NCI-H187 treated with DMSO at 0.1 percent for 48 hours (cell line): ENCODE measurements around the gene DAPK1.

Experiments used
- DNase-seq: peaks from one replicate; lab custom pipeline; 2025; lab: John Stamatoyannopoulos, UW

The DAPK1 gene

DNA sequence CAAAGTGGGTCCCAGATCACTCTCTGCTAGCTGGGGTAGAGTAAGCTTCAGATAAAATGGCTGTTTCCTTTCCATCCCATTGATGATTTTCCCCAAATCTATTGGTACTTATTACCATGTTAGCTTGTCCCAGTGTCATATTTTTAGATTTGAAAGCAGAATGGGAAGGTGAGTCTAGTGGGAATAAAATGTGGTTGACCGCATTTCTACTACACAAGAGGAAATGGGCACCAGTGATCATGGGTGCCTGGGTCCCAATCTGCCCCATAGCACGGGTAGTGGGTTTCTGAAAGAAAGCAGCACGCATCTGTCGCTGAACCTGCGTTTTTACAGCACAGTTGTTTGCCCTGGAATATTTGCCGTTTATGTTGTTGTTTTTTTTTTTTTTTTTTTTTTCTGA is 20.1 kb downstream of the DAPK1 start:
- no peak for DNase-seq

DNA sequence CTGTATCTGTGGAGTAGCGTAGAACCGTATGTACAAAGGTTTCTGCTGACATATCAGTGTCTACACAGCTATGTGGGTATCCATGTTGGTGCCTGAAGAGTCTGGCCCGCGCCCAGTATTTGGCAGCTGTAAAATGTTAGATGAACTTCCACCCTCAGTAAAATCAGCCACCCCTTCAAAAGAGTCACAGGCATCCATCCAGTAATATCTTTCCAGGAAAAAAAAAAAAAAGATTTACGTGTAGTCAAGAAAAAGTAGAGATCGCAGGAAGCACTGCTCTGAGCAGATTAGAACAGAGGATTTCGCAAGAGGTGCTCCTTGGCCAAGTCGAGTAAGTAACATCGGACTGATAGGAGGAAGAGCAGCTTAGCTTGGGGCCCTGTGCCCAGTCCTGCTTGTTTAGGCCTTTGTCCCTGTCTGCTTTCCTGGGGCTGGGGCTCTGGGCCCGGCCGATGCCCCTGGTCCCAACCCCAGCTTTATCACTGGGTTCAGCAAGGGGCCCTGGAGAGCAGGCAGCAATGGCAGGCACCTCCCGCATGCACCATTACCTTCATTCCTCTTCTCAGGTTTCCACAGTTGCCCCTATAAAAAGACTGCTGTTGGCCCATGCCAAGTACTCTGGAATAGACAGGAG is 21.2 kb downstream of the DAPK1 start:
- DNase-seq, result no peak

DNA sequence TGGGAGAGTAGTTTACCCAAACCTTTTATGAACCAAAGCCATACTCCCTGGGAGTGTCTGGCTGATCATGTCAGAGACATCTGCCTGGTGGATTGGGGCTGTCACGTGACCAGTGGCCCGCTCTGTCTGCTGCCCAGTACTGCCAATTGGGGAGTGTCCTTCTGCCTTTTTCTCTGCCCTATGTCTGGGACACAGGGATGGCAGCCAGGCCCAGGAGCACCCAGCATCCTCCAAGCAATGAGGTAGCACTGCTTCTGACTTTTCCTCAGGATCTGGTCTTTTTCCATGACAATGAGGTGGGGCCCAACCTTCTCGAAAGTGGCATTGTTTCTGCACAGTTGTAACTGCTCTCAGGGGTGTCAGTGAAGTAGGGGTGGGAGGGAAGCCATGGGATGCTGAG is 21.8 kb downstream of the DAPK1 start:
- DNase-seq, result no peak

DNA sequence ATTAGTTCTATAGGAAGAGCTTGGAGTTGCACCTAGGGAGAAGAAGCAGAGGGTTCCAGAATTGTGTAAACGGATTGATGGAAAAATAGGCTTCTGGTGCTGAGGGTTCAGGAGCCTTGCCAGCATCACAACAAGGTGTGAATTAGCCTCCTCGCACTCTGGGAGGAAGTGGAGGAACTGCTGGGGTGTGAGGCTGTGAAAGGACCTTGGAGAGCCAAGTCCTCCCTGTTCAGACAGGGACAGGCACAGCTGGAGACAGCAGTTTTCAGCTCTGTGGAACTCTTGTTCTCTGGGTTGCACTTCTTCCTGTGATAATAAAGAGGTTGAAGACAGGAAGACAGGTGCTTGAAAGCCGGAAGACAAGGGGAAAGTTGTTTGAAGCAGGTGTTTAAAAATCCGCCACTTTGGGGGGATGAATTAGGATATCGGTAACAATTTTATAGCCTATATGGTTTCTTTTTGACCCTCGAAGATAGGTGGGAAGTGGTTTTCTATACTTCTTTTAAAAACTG is 22.6 kb downstream of the DAPK1 start:
- no peak for DNase-seq

DNA sequence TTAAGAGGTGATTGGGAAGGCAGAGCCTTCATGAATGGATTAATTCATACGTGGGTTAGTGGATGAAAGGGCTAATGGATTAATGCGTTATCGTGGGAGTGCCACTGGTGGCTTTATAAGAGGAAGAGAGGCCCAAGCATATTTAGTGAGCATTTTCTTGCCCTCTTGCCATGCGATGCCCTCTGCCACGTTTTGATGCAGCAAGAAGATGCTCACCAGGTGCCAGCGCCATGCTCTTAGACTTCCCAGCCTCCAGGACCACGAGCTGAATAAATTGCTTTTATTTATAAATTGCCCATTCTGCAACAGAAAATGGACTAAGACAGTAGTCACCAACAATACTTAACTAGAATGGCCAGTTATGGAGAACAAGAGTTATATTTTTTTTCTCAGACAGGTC is 24.2 kb downstream of the DAPK1 start:
- DNase-seq, result no peak

GRCh38 chr9:87524061-87524460 is 26.4 kb downstream of the DAPK1 start:
- no peak for DNase-seq

DNA sequence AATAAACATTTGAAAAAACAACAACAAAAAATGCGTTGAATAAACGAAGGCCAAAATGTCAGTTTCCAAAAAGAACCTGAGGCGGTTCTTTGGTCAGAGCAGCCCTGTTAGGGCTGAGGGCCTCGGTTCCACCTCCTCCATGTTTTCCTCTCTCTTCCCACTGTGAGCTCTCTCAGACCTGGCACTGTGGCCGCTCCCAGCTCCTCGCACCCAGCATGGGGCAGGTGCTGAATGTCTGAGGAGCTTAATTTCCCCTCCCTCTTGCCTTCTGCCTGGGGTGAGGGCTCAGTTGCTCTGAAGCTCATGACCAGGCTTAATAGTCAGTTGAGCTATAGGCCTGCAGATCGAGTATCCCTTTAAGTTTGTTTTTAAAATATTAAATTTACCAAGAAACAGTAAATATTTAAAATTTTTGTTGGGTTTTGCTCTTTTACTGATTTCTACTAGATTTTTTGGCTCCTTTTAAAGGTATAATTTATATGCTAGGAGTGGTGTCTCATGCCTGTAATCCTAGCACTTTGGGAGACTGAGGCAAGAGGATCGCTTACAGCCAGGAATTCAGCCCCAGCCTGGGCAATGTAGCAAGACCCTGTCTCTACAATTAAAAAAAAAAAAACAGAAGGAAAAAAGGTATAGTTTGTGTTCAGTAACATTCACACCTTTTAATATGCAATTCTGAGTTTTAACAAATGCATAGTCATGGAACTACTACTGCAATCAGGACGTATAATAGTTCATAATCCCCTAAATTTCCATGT is 28.1 kb downstream of the DAPK1 start:
- no peak for DNase-seq

- DNase-seq, result no peak
These were observed 29.7 kb downstream of the DAPK1 start for GRCh38 chr9:87527211-87527916.

DNA sequence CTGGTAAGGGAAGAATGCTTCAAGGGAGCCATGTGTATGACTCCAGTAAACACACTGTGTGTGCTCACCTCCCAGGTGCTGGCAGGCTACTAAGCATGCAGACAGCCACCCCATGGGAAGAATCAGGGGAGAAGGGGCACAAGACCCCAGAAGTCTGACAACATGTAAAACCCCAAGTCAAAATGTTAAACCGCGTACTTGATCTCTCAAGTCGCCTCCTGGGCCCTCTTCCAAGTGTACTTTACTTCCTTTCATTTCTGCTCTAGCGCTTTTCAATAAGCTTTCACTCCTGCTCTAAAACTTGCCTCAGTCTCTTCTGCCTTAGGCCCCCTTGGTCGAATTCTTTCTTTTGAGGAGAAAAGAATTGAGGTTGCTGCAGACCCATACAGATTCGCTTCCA is 31.3 kb downstream of the DAPK1 start:
- no peak for DNase-seq

GRCh38 chr9:87529671-87530070 is 32.0 kb downstream of the DAPK1 start:
- no peak for DNase-seq

DNA sequence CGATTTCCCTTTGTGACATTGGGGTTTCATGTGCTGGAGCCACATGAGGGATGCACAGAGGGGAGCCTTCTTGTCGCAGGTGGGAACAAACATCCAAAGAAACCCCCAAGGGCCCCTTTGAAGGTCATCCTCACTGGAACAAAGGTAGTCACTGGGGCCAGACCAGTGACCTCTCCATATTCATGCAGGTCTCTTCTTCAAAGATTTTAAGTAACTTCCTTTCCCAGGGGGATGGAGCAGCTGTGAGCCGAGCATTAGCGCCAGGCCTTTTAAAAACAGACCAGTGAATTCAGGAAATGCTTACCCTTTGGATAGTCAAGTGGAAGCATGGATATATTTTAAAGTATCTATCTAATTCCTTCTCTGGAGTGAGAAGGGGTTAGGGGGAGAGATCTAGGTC is 33.0 kb downstream of the DAPK1 start:
- no peak for DNase-seq

GRCh38 chr9:87531370-87532295 is 34.0 kb downstream of the DAPK1 start:
- no peak for DNase-seq

DNA sequence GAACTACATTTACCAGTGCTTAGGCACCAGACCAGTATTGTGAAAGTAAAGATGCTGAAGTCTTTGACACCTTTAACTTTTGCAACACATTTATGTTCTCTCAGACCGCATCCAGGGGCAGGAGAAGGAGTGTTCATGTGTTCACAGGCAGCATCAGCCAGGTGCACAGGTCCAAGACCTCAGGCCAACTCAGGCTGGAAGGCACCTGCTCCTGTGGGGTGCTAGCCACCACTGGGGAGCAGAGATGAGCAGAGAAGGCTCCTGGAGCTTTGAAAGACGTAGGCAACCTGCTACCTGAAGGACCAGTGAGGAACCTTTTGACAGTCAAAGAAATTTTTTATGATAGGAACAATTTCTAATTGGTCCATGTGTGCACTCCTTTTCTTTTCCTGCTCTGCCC is 35.6 kb downstream of the DAPK1 start:
- no peak for DNase-seq

- DNase-seq, result no peak
These were observed 36.4 kb downstream of the DAPK1 start for GRCh38 chr9:87534036-87534435.

GRCh38 chr9:87534957-87535356 is 37.3 kb downstream of the DAPK1 start:
- no peak for DNase-seq

DNA sequence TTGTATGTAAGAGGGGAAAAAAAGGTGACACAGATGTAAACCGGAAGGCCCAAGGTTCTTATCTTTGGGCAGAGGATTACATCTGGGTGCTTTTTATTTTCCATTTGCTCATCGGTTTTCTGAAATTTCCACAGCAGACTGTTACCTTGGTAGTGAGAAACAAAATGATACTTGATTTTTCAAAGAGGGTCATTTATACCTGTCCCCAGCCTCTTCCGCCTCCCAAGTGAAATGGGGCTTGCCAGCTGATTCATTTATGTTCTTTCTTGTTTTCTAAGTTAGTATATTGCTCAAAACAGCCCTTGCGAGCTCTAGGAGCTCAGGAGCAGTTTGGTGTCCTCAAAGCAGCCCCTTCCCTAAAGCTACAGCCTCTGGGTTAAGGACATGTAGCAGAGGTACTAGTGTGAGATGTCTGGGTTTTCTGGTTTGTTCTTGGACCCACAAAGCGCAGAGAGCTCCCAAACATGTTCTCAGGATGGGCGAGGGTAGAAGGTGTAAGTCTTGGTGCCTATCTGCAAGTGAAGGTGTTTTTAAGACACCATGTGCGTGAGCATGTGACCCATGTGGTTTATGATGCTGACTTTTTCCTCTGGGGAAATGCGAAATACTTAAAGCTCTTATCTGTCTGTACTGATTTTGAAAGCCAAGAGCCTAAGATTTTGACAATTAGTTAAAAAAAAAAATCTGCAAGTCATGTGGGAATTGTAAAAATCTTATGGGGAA is 38.3 kb downstream of the DAPK1 start:
- DNase-seq, result no peak

- no peak for DNase-seq
These were observed 40.0 kb downstream of the DAPK1 start for GRCh38 chr9:87537625-87538024.

- DNase-seq, result no peak
These were observed 42.9 kb downstream of the DAPK1 start for GRCh38 chr9:87540444-87541105.

DNA sequence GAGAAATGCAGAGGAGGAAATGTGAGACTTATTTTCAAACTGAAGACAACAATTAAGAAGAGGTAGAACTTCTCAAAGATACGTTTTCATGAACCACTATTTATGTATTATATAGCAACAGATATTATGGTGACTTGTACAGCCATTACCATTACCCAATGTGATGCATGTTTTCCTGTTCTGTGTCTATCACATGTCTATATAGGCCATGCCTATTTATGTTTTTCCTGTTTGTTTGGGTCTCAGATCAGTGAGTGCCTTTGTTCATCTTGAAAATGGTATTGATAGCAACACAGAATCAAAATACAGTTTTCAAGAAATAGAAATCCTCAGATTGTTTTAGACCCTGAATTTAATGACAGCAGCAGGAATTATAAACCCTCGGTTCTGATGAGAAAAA is 44.0 kb downstream of the DAPK1 start:
- no peak for DNase-seq

- no peak for DNase-seq
These were observed 44.5 kb downstream of the DAPK1 start for GRCh38 chr9:87542141-87542540.

DNA sequence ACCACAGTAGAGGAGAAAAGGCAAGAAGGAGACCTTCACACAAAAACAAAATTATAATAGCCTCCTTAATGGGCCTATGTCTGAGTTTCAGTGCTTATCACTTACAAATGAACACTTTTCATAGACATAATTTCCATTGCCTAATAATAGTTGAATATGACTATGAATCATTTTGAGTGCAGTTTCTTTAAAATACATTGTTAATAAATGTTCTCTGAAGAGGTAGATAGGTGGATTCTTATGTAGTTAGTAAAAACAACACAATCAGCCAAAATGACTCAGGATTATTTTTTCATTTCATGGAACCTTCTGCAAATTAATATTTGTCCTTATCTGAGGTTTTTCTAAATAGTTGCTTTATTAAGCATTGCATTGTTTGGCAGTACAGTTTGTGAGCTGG is 45.6 kb downstream of the DAPK1 start:
- DNase-seq, result no peak
